Measurements from ENCODE around the gene OSBP2. TPM values are rescaled to one million over a fixed set of nuclear protein-coding genes. Genes with fewer than 3 reads are reported as not detected.

Gene OSBP2
- total and polyA plus RNA-seq, 10 of the 15 experiments (the other 5 are each of a cell fraction or from before 2014, with no cell fraction given), result 0.11 to 7.7 (median 3.6) TPM

DNA sequence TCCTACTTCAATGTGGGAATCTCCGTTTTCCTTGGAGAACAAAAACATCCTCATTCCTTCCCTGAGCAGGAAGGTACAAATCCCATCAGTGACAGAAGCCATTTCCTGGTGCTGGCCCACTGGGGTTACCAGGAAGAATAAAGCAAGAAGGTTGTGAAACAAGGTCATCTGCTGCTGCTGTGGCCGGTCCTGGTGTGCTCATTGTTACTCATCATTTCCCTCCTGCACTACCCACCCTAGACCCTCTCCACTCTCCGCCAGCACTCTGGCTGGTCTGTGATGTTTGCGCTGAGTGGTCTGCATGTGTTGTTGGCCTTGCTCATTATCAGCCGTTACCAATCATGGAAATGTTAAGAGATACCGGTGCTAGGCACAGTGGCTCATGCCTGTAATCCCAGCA lies 37.0 kb downstream of the OSBP2 start:
- in situ Hi-C loops (cut with MboI), result no loop called here
- WGBS (ENCODE audit: insufficient coverage, insufficient replicate concordance, low lambda C conversion rate, missing lambda C conversion rate), result 76% methylated on average over 6 of the region's 6 CpGs
- Histone ChIP-seq H4K20me1 (ENCODE audit: control insufficient read depth, insufficient read depth) (no peaks in the 10 kb centered on the region), H3K4me3 (no peak overlapping the region), H3K9ac (ENCODE audit: control insufficient read depth, insufficient read depth, low read length) (no peak overlapping the region), H2AFZ (ENCODE audit: control insufficient read depth, low read depth, low read length) (no peak overlapping the region), H3K4me1 (ENCODE audit: control insufficient read depth, insufficient read depth, low read length) (no peaks in the 10 kb centered on the region), H3K4me2 (ENCODE audit: control insufficient read depth, insufficient read depth) (no peak overlapping the region), H3K27ac (ENCODE audit: control insufficient read depth, insufficient read depth) (no peak overlapping the region), H3K79me2 (ENCODE audit: control insufficient read depth, insufficient read depth, low read length) (no peaks in the 10 kb centered on the region), H3K9me3 (replicated peaks; ENCODE audit: control insufficient read depth, insufficient read depth, low read length) (no peaks in the 10 kb centered on the region), H3K27me3 (replicated peaks in 1 of 2; ENCODE audit: control insufficient read depth in 2 of 2, insufficient read depth in 2 of 2, low read length in 1 of 2) (no peaks in the 10 kb centered on the region), H3K36me3 (ENCODE audit: control insufficient read depth in 2 of 2, insufficient read depth in 2 of 2, low read length in 1 of 2) (no peaks in the 10 kb centered on the region; a peak in 1 of 4 replicates)
- SMC1A ChIA-PET (ENCODE audit: uncharacterized antibody, unreplicated experiment), result interaction anchor here (1.4 kb wide), 1 partner anchor 14 kb away, joined by 3 read pairs; no protein-coding TSS in a partner anchor
- intact Hi-C loops (cut with micrococcal nuclease; ENCODE audit: unreplicated experiment), result no loop called here
- POLR2A ChIA-PET, result no interaction called here
- no peak for FAIRE-seq
- CTCF ChIA-PET, result no interaction called here
- TF ChIP-seq IRF4 (IDR thresholded peaks at IDR 0.05; ENCODE audit: low read depth, low read length) (no peak), BMI1 (IDR thresholded peaks at IDR 0.05; ENCODE audit: borderline replicate concordance) (no peak)
- TF ChIP-seq, protein P1, sequence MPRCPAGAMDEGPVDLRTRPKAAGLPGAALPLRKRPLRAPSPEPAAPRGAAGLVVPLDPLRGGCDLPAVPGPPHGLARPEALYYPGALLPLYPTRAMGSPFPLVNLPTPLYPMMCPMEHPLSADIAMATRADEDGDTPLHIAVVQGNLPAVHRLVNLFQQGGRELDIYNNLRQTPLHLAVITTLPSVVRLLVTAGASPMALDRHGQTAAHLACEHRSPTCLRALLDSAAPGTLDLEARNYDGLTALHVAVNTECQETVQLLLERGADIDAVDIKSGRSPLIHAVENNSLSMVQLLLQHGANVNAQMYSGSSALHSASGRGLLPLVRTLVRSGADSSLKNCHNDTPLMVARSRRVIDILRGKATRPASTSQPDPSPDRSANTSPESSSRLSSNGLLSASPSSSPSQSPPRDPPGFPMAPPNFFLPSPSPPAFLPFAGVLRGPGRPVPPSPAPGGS (IDR thresholded peaks at IDR 0.05; ENCODE audit: borderline replicate concordance, insufficient read depth, low read depth, low read length, poor library complexity, severe bottlenecking), result peak; percentile 49
- RAD21 ChIA-PET (ENCODE audit: unreplicated experiment), result no interaction called here
- no peak for ATAC-seq
- DNase-seq (ENCODE audit: low read depth, low spot score), result no peak
- no TSS peak for BruUV-seq (replicated peaks)

DNA sequence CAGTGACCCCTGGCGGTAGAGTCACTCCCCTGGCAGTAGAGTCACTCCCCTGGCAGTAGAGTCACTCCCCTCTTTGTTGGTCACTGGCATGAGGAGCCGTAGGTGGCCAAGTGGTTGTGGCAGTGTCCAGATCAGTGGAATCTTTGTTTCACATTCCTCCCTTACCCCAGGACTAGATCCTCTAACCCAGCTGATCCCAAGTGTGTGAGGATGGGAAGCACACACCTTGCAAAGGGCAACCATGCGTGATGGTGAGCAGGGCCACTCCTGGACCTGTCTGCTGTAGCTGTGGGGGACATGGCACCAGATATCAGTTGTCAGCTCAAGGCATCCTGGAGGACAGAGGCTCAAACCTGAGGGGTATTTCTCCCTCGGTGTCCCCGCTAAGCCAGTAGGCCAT lies 37.8 kb downstream of the OSBP2 start:
- no peak for DNase-seq (ENCODE audit: low read depth, low spot score)
- no peak overlapping the region for H3K9ac ChIP-seq (ENCODE audit: control insufficient read depth, insufficient read depth, low read length)
- ChIA-PET RAD21 (ENCODE audit: unreplicated experiment) (no interaction called here), POLR2A (no interaction called here), SMC1A (ENCODE audit: uncharacterized antibody, unreplicated experiment) (no interaction called here), CTCF (no interaction called here)
- no peak overlapping the region for H3K4me2 ChIP-seq (ENCODE audit: control insufficient read depth, insufficient read depth)
- in situ Hi-C loops (cut with MboI), result no loop called here
- H3K27ac ChIP-seq (ENCODE audit: control insufficient read depth, insufficient read depth), result no peak overlapping the region
- 60% methylated on average over 5 of the region's 5 CpGs for WGBS (ENCODE audit: insufficient coverage, insufficient replicate concordance, low lambda C conversion rate, missing lambda C conversion rate)
- BruUV-seq (replicated peaks), result no TSS peak
- ATAC-seq, result no peak
- H3K79me2 ChIP-seq (ENCODE audit: control insufficient read depth, insufficient read depth, low read length), result no peaks in the 10 kb centered on the region
- no peak for TF ChIP-seq NBN (IDR thresholded peaks at IDR 0.05)
- TF ChIP-seq, protein P2, sequence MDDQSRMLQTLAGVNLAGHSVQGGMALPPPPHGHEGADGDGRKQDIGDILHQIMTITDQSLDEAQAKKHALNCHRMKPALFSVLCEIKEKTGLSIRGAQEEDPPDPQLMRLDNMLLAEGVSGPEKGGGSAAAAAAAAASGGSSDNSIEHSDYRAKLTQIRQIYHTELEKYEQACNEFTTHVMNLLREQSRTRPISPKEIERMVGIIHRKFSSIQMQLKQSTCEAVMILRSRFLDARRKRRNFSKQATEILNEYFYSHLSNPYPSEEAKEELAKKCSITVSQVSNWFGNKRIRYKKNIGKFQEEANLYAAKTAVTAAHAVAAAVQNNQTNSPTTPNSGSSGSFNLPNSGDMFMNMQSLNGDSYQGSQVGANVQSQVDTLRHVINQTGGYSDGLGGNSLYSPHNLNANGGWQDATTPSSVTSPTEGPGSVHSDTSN (IDR thresholded peaks at IDR 0.05; ENCODE audit: insufficient replicate concordance, low read depth, low read length), result no peak
- no peak for TF ChIP-seq RFX5 (IDR thresholded peaks at IDR 0.05; ENCODE audit: low read depth, low read length)
- no peak for TF ChIP-seq MYB (IDR thresholded peaks at IDR 0.05; ENCODE audit: borderline replicate concordance, low read depth, low read length)
- TF ChIP-seq FOXK2 (IDR thresholded peaks at IDR 0.05), result no peak
- H3K4me1 ChIP-seq (ENCODE audit: control insufficient read depth, insufficient read depth, low read length), result no peaks in the 10 kb centered on the region
- intact Hi-C loops (cut with micrococcal nuclease; ENCODE audit: unreplicated experiment), result no loop called here
- no peaks in the 10 kb centered on the region; a peak in 1 of 4 replicates for H3K36me3 ChIP-seq (ENCODE audit: control insufficient read depth in 2 of 2, insufficient read depth in 2 of 2, low read length in 1 of 2)
- no peak for FAIRE-seq
- no peak overlapping the region for H3K4me3 ChIP-seq
- no peaks in the 10 kb centered on the region for H4K20me1 ChIP-seq (ENCODE audit: control insufficient read depth, insufficient read depth)
- no peaks in the 10 kb centered on the region for H3K27me3 ChIP-seq (replicated peaks in 1 of 2; ENCODE audit: control insufficient read depth in 2 of 2, insufficient read depth in 2 of 2, low read length in 1 of 2)
- no peak overlapping the region for H2AFZ ChIP-seq (ENCODE audit: control insufficient read depth, low read depth, low read length)
- no peaks in the 10 kb centered on the region for H3K9me3 ChIP-seq (replicated peaks; ENCODE audit: control insufficient read depth, insufficient read depth, low read length)
